GM10266 (cell line): ENCODE data around the gene ACOX2.

Experiments
- DNase-seq: peaks from one replicate; pipeline ENCODE4 v3.0.0; 2012; ENCODE audit errors: extremely low spot score
- CTCF ChIP-seq: IDR thresholded peaks from 2 replicates; pipeline ENCODE4 v1.5.1; 2012; ENCODE audit warnings: mild to moderate bottlenecking, low read depth; ENCODE audit not compliant: control insufficient read depth, insufficient read depth; ENCODE audit errors: missing control alignments

The ACOX2 gene

GRCh38 chr3:58482917-58483636, 53.9 kb downstream of the ACOX2 start:
- TF ChIP-seq CTCF, result no peak
- DNase-seq, result no peak

- no peak for TF ChIP-seq CTCF
Observed at GRCh38 chr3:58480309-58480708, 56.7 kb downstream of the ACOX2 start.

GRCh38 chr3:58478781-58479180, 58.2 kb downstream of the ACOX2 start:
- TF ChIP-seq CTCF, result no peak
- no peak for DNase-seq

More at GRCh38 chr3:58480309-58480708, 56.7 kb downstream of the ACOX2 start:
- DNase-seq, result no peak

- no peak for DNase-seq
- no peak for TF ChIP-seq CTCF
Observed at GRCh38 chr3:58474967-58475578, 61.9 kb downstream of the ACOX2 start.

GRCh38 chr3:58474348-58474911, 62.6 kb downstream of the ACOX2 start:
- no peak for DNase-seq
- TF ChIP-seq CTCF, result no peak

- no peak for DNase-seq
- TF ChIP-seq CTCF, result no peak
Observed at GRCh38 chr3:58473275-58473674, 63.7 kb downstream of the ACOX2 start.
